Nephron (organoid): ENCODE results near the gene CD163L1.
A peak's percentile ranks its signal among the peaks of the same experiment; 100 is the strongest.
"Not testable (repeated sequence)": the region's sequence is repeated elsewhere in the genome, so short reads cannot be mapped to it uniquely, and the experiment has no call there.

Source experiments
- H3K27ac Mint-ChIP-seq, 3 experiments: 2 replicates each; pipeline ENCODE4 v1.8.0; 2020; ENCODE audit warnings: mixed read lengths in 3 of 3, mild to moderate bottlenecking in 2 of 3, moderate library complexity in 1 of 3
- H3K27me3 Mint-ChIP-seq: 2 replicates; pipeline ENCODE4 v1.8.0; 2021; ENCODE audit warnings: low read depth, mild to moderate bottlenecking, moderate library complexity, mixed read lengths
- H3K36me3 Mint-ChIP-seq: 2 replicates; pipeline ENCODE4 v1.8.0; 2020; ENCODE audit warnings: low read depth, mixed read lengths
- H3K4me1 Mint-ChIP-seq: 2 replicates; pipeline ENCODE4 v1.8.0; 2020; ENCODE audit warnings: mixed read lengths
- H3K4me3 Mint-ChIP-seq, 3 experiments: 2 replicates each; pipeline ENCODE4 v1.8.0; 2020; ENCODE audit warnings: mild to moderate bottlenecking in 3 of 3, mixed read lengths in 3 of 3, moderate library complexity in 2 of 3
- H3K9me3 Mint-ChIP-seq: 2 replicates; pipeline ENCODE4 v1.8.0; 2020; ENCODE audit warnings: mixed read lengths
- TF ChIP-seq, protein P1 (sequence below), 3 experiments: fragments of 200-600 bp; sonication (generic); IDR thresholded peaks; one replicate each; pipeline ENCODE4 v1.5.0; 2021; ENCODE audit warnings: antibody characterized with exemption in 3 of 3; ENCODE audit not compliant: unreplicated experiment in 3 of 3

Gene CD163L1

GRCh38 chr12:7444537-7444936, 584 bp upstream of the CD163L1 start:
- Mint-ChIP-seq H3K4me3 (no peak overlapping the region), H3K4me1 (no peaks in the 10 kb centered on the region), H3K27me3 (peaks cover 3% of the 10 kb centered on the region), H3K9me3 (peaks cover 7% of the 10 kb centered on the region), H3K27ac (no peak overlapping the region), H3K36me3 (peaks cover 4% of the 10 kb centered on the region)
- TF ChIP-seq, protein P1, sequence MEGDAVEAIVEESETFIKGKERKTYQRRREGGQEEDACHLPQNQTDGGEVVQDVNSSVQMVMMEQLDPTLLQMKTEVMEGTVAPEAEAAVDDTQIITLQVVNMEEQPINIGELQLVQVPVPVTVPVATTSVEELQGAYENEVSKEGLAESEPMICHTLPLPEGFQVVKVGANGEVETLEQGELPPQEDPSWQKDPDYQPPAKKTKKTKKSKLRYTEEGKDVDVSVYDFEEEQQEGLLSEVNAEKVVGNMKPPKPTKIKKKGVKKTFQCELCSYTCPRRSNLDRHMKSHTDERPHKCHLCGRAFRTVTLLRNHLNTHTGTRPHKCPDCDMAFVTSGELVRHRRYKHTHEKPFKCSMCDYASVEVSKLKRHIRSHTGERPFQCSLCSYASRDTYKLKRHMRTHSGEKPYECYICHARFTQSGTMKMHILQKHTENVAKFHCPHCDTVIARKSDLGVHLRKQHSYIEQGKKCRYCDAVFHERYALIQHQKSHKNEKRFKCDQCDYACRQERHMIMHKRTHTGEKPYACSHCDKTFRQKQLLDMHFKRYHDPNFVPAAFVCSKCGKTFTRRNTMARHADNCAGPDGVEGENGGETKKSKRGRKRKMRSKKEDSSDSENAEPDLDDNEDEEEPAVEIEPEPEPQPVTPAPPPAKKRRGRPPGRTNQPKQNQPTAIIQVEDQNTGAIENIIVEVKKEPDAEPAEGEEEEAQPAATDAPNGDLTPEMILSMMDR (IDR thresholded peaks at IDR 0.05; ENCODE audit: unreplicated experiment in 3 of 3), result no peak

DNA sequence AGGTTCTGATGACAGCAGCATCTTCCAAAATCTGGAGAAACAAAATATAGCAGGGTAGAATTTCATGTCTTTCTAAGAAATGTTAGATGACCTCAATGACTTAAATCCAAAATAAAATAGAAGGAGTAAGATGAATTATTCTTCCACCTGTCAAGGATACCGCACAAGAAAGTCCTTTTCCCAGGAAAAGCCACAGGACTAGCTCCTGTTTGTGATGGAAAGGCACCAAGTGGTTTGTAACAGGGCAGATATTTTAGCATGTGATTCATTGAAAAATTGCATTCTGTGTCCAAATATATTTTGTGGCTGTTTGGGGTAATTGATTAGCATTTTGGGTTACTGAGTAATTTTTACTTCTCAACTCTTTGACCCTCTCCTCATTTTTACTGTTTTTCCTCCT, 2.7 kb downstream of the CD163L1 start:
- H3K27me3 Mint-ChIP-seq, result peaks cover 5% of the 10 kb centered on the region
- no peaks in the 10 kb centered on the region for H3K4me1 Mint-ChIP-seq
- peak overlapping the region; percentile 62 to 77 (median 73) for H3K4me3 Mint-ChIP-seq
- peaks cover 17% of the 10 kb centered on the region for H3K9me3 Mint-ChIP-seq
- H3K36me3 Mint-ChIP-seq, result peaks cover 6% of the 10 kb centered on the region
- TF ChIP-seq, protein P1 (IDR thresholded peaks at IDR 0.05; ENCODE audit: unreplicated experiment in 3 of 3), result no peak
- H3K27ac Mint-ChIP-seq, result no peak overlapping the region

GRCh38 chr12:7439579-7440505, 4.1 kb downstream of the CD163L1 start:
- H3K4me3 Mint-ChIP-seq, result peak overlapping the region; percentile 83 to 91 (median 84)
- no peaks in the 10 kb centered on the region for H3K4me1 Mint-ChIP-seq
- H3K27ac Mint-ChIP-seq, result peak overlapping the region; percentile 15 to 65 (median 45)
- H3K36me3 Mint-ChIP-seq, result peaks cover 6% of the 10 kb centered on the region
- TF ChIP-seq, protein P1 (IDR thresholded peaks at IDR 0.05; ENCODE audit: unreplicated experiment in 3 of 3), result peak in 2 of 3 experiments; percentile 12 to 16
- peaks cover 5% of the 10 kb centered on the region for H3K27me3 Mint-ChIP-seq
- peaks cover 17% of the 10 kb centered on the region for H3K9me3 Mint-ChIP-seq

DNA sequence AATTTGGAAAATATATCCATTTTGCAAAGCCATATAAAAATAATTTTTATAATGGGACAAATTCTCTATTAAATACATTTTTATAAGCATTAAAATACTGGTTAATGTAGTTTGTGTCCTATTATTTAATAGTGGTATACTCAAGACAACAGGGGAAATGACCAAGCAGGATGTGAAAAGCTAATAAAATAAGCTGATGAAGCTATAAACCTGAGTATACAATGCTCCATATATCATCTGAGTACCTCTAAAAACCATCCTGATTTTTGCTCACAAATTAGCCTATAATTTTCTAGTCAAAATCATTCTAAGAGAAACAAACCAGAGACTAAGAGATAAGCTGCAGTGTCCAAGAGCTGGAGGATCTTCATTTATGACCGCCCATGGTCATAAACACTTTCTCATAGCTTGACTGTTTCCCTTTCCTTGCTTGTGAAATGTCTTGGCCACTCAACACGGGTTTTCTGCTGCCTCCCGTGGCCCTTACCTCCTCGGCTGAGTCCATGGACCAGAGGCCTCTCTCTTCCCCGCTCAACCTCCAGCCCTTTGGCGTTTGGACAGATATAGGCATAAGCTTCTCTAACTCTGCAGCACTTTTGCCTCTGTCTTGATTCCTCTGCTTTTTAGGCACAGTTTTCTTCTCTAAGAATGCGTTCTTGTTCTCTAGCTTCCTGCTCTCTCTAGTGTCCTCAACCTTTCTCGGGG, 5.5 kb downstream of the CD163L1 start:
- peaks cover 17% of the 10 kb centered on the region for H3K9me3 Mint-ChIP-seq
- H3K4me1 Mint-ChIP-seq, H3K27me3 Mint-ChIP-seq, H3K27ac Mint-ChIP-seq, H3K36me3 Mint-ChIP-seq: not testable (repeated sequence)
- peak overlapping the region in 2 of 3 experiments; percentile 14 to 24 for H3K4me3 Mint-ChIP-seq

- not testable (repeated sequence) for H3K36me3 Mint-ChIP-seq, H3K4me1 Mint-ChIP-seq, H3K27me3 Mint-ChIP-seq, H3K4me3 Mint-ChIP-seq, H3K27ac Mint-ChIP-seq
- H3K9me3 Mint-ChIP-seq, result peaks cover 17% of the 10 kb centered on the region
Measured at GRCh38 chr12:7437494-7437893, 6.5 kb downstream of the CD163L1 start.

GRCh38 chr12:7434670-7435069, 9.3 kb downstream of the CD163L1 start:
- TF ChIP-seq, protein P1 (IDR thresholded peaks at IDR 0.05; ENCODE audit: unreplicated experiment in 3 of 3), result no peak
- H3K4me1 Mint-ChIP-seq, result no peaks in the 10 kb centered on the region
- peaks cover 3% of the 10 kb centered on the region for H3K27me3 Mint-ChIP-seq
- H3K27ac Mint-ChIP-seq, result no peak overlapping the region
- peaks cover 11% of the 10 kb centered on the region for H3K9me3 Mint-ChIP-seq
- H3K36me3 Mint-ChIP-seq, result peaks cover 4% of the 10 kb centered on the region
- H3K4me3 Mint-ChIP-seq, result no peak overlapping the region
